Activated CD4-positive, CD25-positive, alpha-beta regulatory T cell treated with anti-CD3 and anti-CD28 coated beads, Interleukin-2, amount 50 U/mL, for 72 hours (primary cell): ENCODE measurements around the gene MZT2B.
"Not testable (repeated sequence)": the region's sequence is repeated elsewhere in the genome, so short reads cannot be mapped to it uniquely, and the experiment has no call there.

ENCODE experiments used
- DNase-seq: peaks from one replicate; pipeline ENCODE4 v3.0.0; 2021

The MZT2B gene

GRCh38 chr2:130181880-130182682, at the start of gene MZT2B:
TSS of gene MZT2B (plus strand) at chr2:130182262. CDS start at chr2:130182283, 21 bp downstream.
- DNase-seq: peak; percentile 93

DNA sequence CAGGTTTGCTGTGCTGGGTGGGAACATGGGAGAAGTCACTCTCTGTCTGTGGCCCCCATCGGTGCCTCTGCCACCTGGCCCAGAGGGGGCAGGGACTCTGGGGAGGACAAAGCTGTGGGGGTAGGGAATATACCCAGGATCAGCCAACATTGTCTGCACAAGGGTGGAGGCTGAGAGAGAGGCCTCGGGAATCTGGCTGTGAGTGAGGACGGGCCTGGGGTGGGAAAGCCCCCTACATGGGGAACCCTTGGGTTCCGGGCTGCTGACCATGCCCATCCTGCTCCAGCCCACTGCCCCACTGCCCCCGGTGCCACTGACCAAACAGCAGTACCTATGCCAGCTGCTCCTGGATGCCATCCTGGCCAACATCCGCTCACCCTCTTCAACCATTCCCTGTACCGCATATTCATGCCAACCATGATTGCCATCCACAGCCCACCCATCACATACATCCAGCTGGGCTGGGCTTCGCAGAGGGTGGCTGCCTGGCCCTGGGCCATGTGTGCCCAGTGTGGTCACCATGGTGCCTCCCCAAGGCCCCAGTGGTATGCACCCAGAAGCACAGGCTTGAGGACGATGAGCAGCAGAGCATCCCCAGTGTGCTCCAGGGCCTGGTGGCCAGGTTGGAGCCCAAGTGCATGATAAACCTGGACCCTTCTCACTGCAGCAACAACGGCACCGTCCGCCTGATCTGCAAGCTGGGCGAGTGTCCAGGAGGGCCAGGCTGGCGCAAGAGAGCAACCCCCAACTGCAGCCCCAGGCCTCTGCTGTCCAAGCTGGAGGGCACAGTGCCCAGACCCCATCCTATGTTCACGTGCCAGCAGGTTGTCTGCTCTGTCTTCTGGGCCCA, 46.1 kb upstream of the MZT2B start:
- no peak for DNase-seq

DNA sequence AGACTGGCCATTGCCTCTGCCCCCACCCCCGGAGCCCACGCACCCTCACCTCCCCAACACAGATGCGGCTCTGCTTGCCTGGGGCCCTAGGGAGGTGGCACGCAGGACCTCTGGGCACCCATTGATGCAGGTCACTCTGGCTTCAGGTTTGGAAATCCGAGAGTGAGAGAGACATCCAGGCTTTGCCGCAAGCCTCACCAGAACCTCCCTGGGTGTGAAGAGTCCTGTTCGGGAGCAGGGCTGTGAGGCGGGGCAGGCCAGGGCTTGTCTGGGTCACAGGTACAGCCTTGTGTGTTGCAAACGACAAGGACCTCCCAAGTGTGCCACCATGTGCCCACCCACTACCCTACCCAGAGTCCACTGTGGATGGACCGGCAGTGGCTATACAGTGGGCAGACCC, 45.5 kb upstream of the MZT2B start:
- not testable (repeated sequence) for DNase-seq

- not testable (repeated sequence) for DNase-seq
These were observed 44.9 kb upstream of the MZT2B start for GRCh38 chr2:130137118-130137517.

DNA sequence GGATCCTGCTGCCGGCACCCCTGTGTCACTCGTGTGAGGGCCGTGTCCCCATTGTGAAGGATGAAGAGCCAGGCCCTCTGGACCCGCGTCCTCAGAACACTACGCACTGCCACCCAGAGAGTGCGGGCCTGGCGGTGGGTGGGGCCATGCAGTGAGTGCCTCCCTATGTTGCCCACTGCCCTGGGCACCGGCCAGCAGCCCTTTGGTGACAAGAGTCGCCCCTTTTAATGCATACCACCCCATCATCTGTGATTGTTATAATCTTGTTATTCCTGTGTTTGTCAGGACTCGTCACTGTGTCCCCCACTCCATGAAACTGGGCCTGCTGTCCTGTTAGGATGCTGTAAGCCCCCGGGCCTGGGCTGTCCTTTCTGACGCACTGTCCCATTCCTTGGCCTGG, 43.7 kb upstream of the MZT2B start:
- DNase-seq: not testable (repeated sequence)

- DNase-seq: not testable (repeated sequence)
These were observed 43.2 kb upstream of the MZT2B start for GRCh38 chr2:130138841-130139251.

GRCh38 chr2:130139331-130140280, 42.5 kb upstream of the MZT2B start:
- not testable (repeated sequence) for DNase-seq

- DNase-seq: not testable (repeated sequence)
These were observed 41.5 kb upstream of the MZT2B start for GRCh38 chr2:130140516-130140915.

- not testable (repeated sequence) for DNase-seq
These were observed 41.1 kb upstream of the MZT2B start for GRCh38 chr2:130141002-130141401.

- not testable (repeated sequence) for DNase-seq
These were observed 40.3 kb upstream of the MZT2B start for GRCh38 chr2:130141645-130142370.

- DNase-seq: not testable (repeated sequence)
These were observed 39.4 kb upstream of the MZT2B start for GRCh38 chr2:130142396-130143265.

DNA sequence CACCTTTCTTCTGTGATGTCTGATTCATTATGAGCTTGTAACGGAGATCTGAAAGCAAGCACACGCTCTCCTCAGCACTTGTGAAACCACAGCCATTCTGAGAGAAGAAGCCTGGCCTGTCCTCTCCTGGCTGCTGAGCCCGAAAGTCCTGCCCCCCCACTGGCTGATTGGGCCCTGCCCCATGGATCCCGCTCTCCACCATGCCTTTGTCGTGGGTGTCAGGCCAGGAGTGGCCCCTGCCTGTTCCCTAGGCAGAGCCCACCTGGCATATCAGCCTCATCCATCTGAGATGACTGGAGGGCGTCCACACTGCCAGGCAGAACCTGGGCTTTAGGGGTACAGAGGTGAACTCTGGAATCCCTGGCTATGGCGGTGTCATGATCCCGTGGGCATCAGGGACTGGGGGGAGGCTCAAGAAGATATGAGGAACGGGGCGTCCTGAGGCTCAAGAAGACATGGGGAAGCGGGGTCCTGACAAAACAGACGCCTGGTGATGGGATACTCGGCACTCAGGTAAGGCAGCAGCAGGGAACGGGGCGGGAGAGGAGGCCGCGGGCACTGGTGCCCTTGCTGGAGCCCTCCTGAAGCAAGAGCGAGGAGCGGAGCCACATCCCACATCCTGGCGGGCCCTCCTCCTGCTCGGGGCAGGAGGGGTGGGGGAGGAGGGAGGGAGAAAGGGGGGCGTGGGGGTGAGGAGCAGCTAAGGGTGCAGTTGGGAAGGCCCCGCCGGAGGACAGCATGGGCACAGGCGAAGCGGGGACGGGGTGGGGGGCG, 38.6 kb upstream of the MZT2B start:
- DNase-seq: not testable (repeated sequence)

- peak; percentile 54 for DNase-seq
These were observed 37.1 kb upstream of the MZT2B start, which contains the start of gene CCDC74B for GRCh38 chr2:130145006-130145414. TSS of gene CCDC74B (minus strand) at chr2:130145112. CDS start at chr2:130144996, 116 bp downstream.

DNA sequence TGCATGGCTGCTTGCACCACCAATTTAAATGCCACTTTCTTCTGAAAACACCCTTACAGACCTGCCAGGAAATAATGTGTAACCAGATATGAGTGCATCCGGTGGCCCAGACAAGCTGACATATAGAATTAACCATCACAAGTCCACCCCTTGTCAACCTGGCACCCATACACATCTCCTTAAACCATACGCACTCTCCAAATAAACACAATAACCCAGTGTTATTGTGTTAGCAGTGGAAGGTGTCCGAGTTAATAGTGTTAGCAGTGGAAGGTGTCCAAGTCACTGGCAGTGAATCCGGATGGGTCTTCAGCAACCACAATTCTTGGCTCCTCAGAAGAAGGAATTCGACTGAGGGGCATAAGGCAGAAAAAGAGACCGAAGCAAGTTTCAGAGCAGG, 33.5 kb upstream of the MZT2B start:
- not testable (repeated sequence) for DNase-seq

DNA sequence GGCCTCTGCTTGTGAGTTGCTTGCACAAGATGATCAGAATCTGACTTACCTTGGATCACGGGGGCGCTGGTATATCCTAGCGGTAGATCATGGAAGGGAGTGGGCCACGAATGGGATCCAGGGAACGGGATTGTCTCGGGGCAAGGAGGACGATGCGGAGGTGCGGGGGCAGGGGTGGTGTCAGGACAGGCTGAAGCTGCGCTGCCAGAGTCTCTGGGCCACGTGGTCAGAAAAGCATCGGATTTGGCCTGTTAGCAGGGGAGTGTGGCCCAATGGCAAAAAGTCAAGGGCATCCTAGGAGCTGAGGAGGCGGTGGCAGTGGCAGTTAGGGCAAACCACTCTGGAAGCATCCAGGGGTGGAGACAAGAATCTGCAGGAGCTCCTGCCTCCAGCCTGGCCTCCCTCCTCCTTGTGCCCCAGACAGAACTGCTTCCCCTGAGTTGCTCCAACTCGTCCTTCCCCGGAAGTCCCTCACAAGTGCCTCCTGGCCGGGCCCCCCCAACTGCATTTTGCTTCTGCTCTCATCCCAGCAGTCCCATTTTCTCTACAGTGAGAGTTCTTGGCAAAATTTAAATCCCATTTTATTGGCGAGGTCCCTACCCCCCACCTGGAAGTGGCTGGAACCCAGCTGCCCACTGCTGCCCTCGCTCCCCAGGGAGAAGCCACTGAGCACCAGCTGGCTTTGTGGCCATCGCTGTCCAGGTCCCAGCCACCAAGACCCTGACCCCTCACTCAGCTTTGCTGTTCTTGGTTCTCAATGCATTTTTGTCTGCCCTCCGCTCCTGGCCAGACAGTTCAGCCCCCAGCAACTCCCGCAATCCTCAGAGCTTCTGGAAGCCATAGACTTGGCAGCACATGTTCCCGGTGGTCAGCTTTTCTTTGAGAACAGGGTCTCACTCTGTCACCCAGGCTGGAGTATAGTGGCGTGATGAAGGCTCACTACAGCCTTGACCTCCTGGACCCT, 31.6 kb upstream of the MZT2B start:
- DNase-seq: no peak

DNA sequence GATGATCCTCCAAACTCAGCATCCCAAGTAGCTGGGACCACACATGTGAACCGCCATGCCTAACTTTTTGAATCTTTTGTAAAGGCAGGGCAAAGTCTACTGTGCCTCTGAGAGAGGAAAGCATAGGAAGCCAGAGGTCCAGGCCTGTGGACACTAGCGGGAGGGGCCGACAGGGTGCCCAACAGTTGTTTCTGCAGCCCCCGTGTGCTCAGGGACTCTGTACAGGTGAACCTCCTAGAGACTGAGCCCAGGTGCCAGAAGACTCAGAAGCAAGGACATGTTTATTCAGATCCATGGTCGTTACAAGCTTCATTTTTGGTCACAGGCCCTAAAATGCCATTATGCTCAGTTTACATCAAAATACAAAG, 30.9 kb upstream of the MZT2B start:
- DNase-seq: not testable (repeated sequence)

DNA sequence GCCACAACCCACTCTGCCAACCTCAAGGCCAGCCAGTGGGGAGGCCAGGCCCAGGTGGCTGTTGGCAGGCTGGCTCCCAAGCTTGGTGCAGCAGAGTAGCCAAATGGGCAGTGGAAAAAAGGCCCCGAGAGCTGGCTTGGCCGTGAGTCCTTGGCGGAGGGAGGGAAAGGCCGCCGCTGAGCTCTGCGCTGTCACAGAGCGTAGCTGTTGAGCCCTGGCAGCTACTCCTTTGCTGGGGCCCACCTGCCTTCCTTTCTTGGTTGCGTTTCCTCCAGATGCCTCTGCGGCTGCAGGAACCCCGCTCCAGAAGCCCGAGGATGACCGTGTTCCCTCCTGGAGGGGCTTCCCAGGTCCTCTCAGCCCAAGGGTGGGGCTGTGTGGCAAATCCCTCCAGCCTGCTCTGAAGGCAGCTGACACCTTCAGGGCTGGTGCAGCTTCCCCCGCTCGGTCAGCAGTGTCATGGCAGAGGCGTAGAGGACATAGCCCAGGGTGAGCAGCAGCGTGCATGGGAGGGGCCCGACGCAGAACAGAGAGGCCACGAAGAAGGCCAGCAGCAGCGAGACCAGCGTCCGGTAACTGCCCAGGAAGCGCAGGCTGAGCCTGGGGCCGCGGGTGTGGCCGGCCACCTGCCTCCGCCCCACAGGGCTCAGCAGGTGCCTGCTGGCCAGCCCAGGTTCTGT, 29.8 kb upstream of the MZT2B start:
- not testable (repeated sequence) for DNase-seq
